Chondrocyte (in vitro differentiated cells): ENCODE data around the gene SLC38A8. TPM values are rescaled to one million over a fixed set of nuclear protein-coding genes. Genes with fewer than 3 reads are reported as not detected.

Source experiments
- DNase-seq: peaks from one replicate; pipeline ENCODE4 v3.0.0; 2021; ENCODE audit warnings: mixed read lengths, low spot score
- H3K27ac Mint-ChIP-seq: one replicate; pipeline ENCODE4 v1.8.0; 2021; ENCODE audit warnings: mild to moderate bottlenecking, moderate library complexity, mixed read lengths; ENCODE audit not compliant: unreplicated experiment
- H3K27me3 Mint-ChIP-seq: 2 replicates; pipeline ENCODE4 v1.8.0; 2021; ENCODE audit warnings: low read depth, mixed read lengths
- H3K36me3 Mint-ChIP-seq: 2 replicates; pipeline ENCODE4 v1.8.0; 2021; ENCODE audit warnings: low read depth, mixed read lengths
- H3K4me1 Mint-ChIP-seq: 2 replicates; pipeline ENCODE4 v1.8.0; 2021; ENCODE audit warnings: low read depth, mild to moderate bottlenecking, mixed read lengths
- H3K4me3 Mint-ChIP-seq: one replicate; pipeline ENCODE4 v1.8.0; 2021; ENCODE audit warnings: mild to moderate bottlenecking, moderate library complexity, mixed read lengths; ENCODE audit not compliant: unreplicated experiment
- H3K9me3 Mint-ChIP-seq: 2 replicates; pipeline ENCODE4 v1.8.0; 2021; ENCODE audit warnings: low read depth, mixed read lengths
- total RNA-seq: library from RNA; stranded (reverse); gene quantifications from 3 replicates; pipeline ENCODE4 v1.2.1, GENCODE V29; 2021
- TF ChIP-seq, protein P1 (sequence below): fragments of 200-600 bp; sonication (generic); IDR thresholded peaks from 2 replicates; pipeline ENCODE4 v1.5.0; 2021; ENCODE audit warnings: antibody characterized with exemption, mild to moderate bottlenecking, moderate library complexity

The SLC38A8 gene
- total RNA-seq, 1 donor from 2014 or later, result not detected

DNA sequence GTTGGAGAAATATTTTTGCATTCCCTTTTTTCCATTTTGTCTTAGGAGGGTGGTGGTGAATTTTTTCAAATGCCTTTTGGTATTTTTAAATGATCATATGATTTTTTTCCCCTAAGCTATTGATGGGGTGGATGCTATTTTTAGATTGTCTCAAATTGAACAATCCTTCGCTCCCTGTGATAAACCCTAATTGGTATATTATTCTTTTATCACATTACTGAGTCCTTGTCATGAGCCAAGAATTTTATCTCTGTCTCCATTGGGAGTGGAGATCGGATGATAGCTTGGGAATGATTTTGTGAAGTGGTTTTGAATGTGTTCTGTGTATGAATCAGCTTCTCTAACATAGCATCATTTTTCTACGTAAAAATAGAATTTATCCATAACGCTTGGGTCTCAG, 59.1 kb downstream of the SLC38A8 start:
- peaks cover 7% of the 10 kb centered on the region for H3K27me3 Mint-ChIP-seq
- H3K4me3 Mint-ChIP-seq, result no peak overlapping the region
- no peak overlapping the region for H3K27ac Mint-ChIP-seq
- TF ChIP-seq, protein P1, sequence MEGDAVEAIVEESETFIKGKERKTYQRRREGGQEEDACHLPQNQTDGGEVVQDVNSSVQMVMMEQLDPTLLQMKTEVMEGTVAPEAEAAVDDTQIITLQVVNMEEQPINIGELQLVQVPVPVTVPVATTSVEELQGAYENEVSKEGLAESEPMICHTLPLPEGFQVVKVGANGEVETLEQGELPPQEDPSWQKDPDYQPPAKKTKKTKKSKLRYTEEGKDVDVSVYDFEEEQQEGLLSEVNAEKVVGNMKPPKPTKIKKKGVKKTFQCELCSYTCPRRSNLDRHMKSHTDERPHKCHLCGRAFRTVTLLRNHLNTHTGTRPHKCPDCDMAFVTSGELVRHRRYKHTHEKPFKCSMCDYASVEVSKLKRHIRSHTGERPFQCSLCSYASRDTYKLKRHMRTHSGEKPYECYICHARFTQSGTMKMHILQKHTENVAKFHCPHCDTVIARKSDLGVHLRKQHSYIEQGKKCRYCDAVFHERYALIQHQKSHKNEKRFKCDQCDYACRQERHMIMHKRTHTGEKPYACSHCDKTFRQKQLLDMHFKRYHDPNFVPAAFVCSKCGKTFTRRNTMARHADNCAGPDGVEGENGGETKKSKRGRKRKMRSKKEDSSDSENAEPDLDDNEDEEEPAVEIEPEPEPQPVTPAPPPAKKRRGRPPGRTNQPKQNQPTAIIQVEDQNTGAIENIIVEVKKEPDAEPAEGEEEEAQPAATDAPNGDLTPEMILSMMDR, result no peak
- H3K4me1 Mint-ChIP-seq, result peaks cover 6% of the 10 kb centered on the region
- peaks cover 5% of the 10 kb centered on the region for H3K36me3 Mint-ChIP-seq
- no peak for DNase-seq
- H3K9me3 Mint-ChIP-seq, result peaks cover 13% of the 10 kb centered on the region

- Mint-ChIP-seq H3K9me3 (peaks cover 23% of the 10 kb centered on the region), H3K4me1 (peaks cover 6% of the 10 kb centered on the region), H3K4me3 (no peak overlapping the region), H3K27ac (no peak overlapping the region), H3K36me3 (peaks cover 5% of the 10 kb centered on the region), H3K27me3 (peaks cover 4% of the 10 kb centered on the region)
- DNase-seq, result no peak
- TF ChIP-seq, protein P1, result no peak
Measured at GRCh38 chr16:83981799-83982198, 60.8 kb downstream of the SLC38A8 start.

DNA sequence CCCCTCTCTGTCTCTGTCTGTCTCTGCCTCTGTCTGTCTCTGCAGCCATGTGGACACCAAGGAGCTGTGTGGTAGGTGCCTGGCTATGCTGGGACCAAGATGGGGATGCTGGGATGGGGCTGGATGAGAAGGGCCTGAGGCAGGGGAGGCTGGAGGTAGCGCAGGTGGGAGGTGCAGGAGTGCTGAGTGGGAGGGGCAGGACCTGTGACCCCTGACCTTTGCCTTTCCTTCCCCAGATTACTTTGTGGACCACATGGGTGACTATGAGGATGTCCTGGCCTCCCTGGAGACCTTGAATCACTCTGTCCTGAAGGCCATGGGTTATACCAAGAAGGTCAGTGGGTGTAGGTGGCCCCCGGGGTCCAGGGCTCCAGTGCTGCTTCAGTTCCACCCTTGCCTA, 61.8 kb downstream of the SLC38A8 start:
- no peak for DNase-seq
- Mint-ChIP-seq H3K27me3 (peaks cover 6% of the 10 kb centered on the region), H3K36me3 (peaks cover 5% of the 10 kb centered on the region), H3K4me3 (no peak overlapping the region), H3K4me1 (peaks cover 6% of the 10 kb centered on the region), H3K9me3 (peaks cover 23% of the 10 kb centered on the region), H3K27ac (no peak overlapping the region)
- TF ChIP-seq, protein P1, result no peak

- Mint-ChIP-seq H3K27ac (no peak overlapping the region), H3K36me3 (peaks cover 5% of the 10 kb centered on the region), H3K9me3 (peaks cover 23% of the 10 kb centered on the region), H3K4me1 (peaks cover 6% of the 10 kb centered on the region), H3K4me3 (no peak overlapping the region), H3K27me3 (peaks cover 7% of the 10 kb centered on the region)
- TF ChIP-seq, protein P1, result no peak
- no peak for DNase-seq
Measured at GRCh38 chr16:83979441-83979840, 63.2 kb downstream of the SLC38A8 start.

- Mint-ChIP-seq H3K36me3 (peaks cover 5% of the 10 kb centered on the region), H3K4me3 (no peak overlapping the region), H3K27ac (no peak overlapping the region), H3K4me1 (peaks cover 4% of the 10 kb centered on the region), H3K9me3 (peaks cover 23% of the 10 kb centered on the region), H3K27me3 (peaks cover 7% of the 10 kb centered on the region)
- TF ChIP-seq, protein P1, result no peak
- DNase-seq, result no peak
Measured at GRCh38 chr16:83978401-83978904, 64.1 kb downstream of the SLC38A8 start.
